WTC11 (cell line): ENCODE measurements around the gene GRIA2. TPM values are rescaled to one million over a fixed set of nuclear protein-coding genes. Genes with fewer than 3 reads are reported as not detected.
"Not testable (repeated sequence)": the region's sequence is repeated elsewhere in the genome, so short reads cannot be mapped to it uniquely, and the experiment has no call there.

ENCODE experiments used
- ATAC-seq: fragments of 200-7000 bp; cut with Tn5 transposase; 2 replicates; pipeline ENCODE4 v1.10.0; 2021; ENCODE audit warnings: mild to moderate bottlenecking, moderate library complexity
- CTCF ChIA-PET: fragments of 300-600 bp; sonication (Branson Sonifier 250); formaldehyde crosslinking; loops from one replicate; lab custom pipeline; 2021; ENCODE audit warnings: antibody characterized with exemption; lab: Charles Lee
- POLR2A ChIA-PET: fragments of 350-600 bp; sonication (Branson Sonifier 250); formaldehyde crosslinking; loops from one replicate; lab custom pipeline; 2021; ENCODE audit warnings: antibody characterized with exemption; lab: Charles Lee
- DNase-seq: peaks from one replicate; pipeline ENCODE4 v3.0.0; 2021; ENCODE audit warnings: low spot score
- H3K27ac Mint-ChIP-seq: 2 replicates; pipeline ENCODE4 v1.8.0; 2021; ENCODE audit warnings: mixed read lengths
- H3K27me3 Mint-ChIP-seq: 2 replicates; pipeline ENCODE4 v1.8.0; 2021; ENCODE audit warnings: low read depth, mild to moderate bottlenecking, moderate library complexity, mixed read lengths
- H3K36me3 Mint-ChIP-seq: 2 replicates; pipeline ENCODE4 v1.8.0; 2021; ENCODE audit warnings: mixed read lengths
- H3K4me1 Mint-ChIP-seq: 2 replicates; pipeline ENCODE4 v1.8.0; 2022; ENCODE audit warnings: mixed read lengths
- H3K4me3 Mint-ChIP-seq: 2 replicates; pipeline ENCODE4 v1.8.0; 2021; ENCODE audit warnings: mild to moderate bottlenecking, moderate library complexity, mixed read lengths
- H3K9me3 Mint-ChIP-seq: 2 replicates; pipeline ENCODE4 v1.8.0; 2021; ENCODE audit warnings: mixed read lengths
- AR ChIP-seq: fragments of 250-450 bp; sonication (Bioruptor Pico); IDR thresholded peaks from 2 replicates; pipeline ENCODE4 v1.9.0; 2021; ENCODE audit warnings: mild to moderate bottlenecking
- ATF1 ChIP-seq: sonication (generic); formaldehyde crosslinking; IDR thresholded peaks from 2 replicates; pipeline ENCODE4 v1.8.1; 2023; ENCODE audit warnings: mild to moderate bottlenecking, moderate library complexity, missing genetic modification reagents
- ATF2 ChIP-seq: sonication (generic); formaldehyde crosslinking; IDR thresholded peaks from 2 replicates; pipeline ENCODE4 v1.8.1; 2022; ENCODE audit warnings: low read depth, missing genetic modification reagents, borderline replicate concordance
- ATF3 ChIP-seq: sonication (generic); formaldehyde crosslinking; conservative IDR thresholded peaks from 2 replicates; pipeline ENCODE4 v1.8.1; 2022; ENCODE audit warnings: mild to moderate bottlenecking, missing genetic modification reagents
- CBFB ChIP-seq: sonication (generic); formaldehyde crosslinking; IDR thresholded peaks from 2 replicates; pipeline ENCODE4 v1.8.1; 2022; ENCODE audit warnings: mild to moderate bottlenecking, low read depth, missing genetic modification reagents
- CDX4 ChIP-seq: fragments of 250-450 bp; sonication (Bioruptor Pico); IDR thresholded peaks from 2 replicates; pipeline ENCODE4 v1.9.0; 2021; ENCODE audit warnings: moderate library complexity, mild to moderate bottlenecking, inconsistent platforms, borderline replicate concordance
- CREB1 ChIP-seq: sonication (generic); formaldehyde crosslinking; IDR thresholded peaks from 2 replicates; pipeline ENCODE4 v1.8.0; 2023; ENCODE audit warnings: mild to moderate bottlenecking, missing genetic modification reagents
- CREM ChIP-seq: sonication (generic); formaldehyde crosslinking; IDR thresholded peaks from 2 replicates; pipeline ENCODE4 v1.8.1; 2022; ENCODE audit warnings: mild to moderate bottlenecking, missing genetic modification reagents, moderate library complexity
- GTF2I ChIP-seq: fragments of 250-450 bp; sonication (Bioruptor Pico); conservative IDR thresholded peaks from 2 replicates; pipeline ENCODE4 v1.4.0; 2021; ENCODE audit warnings: mild to moderate bottlenecking
- HMGA2 ChIP-seq: fragments of 250-450 bp; sonication (Bioruptor Pico); IDR thresholded peaks from 2 replicates; pipeline ENCODE4 v1.4.0; 2021; ENCODE audit warnings: mild to moderate bottlenecking, moderate library complexity
- JAZF1 ChIP-seq: fragments of 250-450 bp; sonication (Bioruptor Pico); IDR thresholded peaks from 2 replicates; pipeline ENCODE4 v1.9.0; 2021; ENCODE audit warnings: moderate library complexity, mild to moderate bottlenecking, inconsistent platforms
- NFATC4 ChIP-seq: fragments of 250-450 bp; sonication (Bioruptor Pico); IDR thresholded peaks from 2 replicates; pipeline ENCODE4 v1.9.0; 2021; ENCODE audit warnings: mild to moderate bottlenecking
- NR2C2 ChIP-seq: sonication (generic); formaldehyde crosslinking; IDR thresholded peaks from 2 replicates; pipeline ENCODE4 v1.8.0; 2022; ENCODE audit warnings: mild to moderate bottlenecking, missing genetic modification reagents
- RELA ChIP-seq: sonication (generic); formaldehyde crosslinking; IDR thresholded peaks from 2 replicates; pipeline ENCODE4 v1.8.1; 2022; ENCODE audit warnings: missing genetic modification reagents, mild to moderate bottlenecking, borderline replicate concordance
- TP53 ChIP-seq: sonication (generic); formaldehyde crosslinking; IDR thresholded peaks from 2 replicates; pipeline ENCODE4 v1.8.1; 2023; ENCODE audit warnings: mild to moderate bottlenecking, missing genetic modification reagents
- USF1 ChIP-seq: sonication (generic); formaldehyde crosslinking; IDR thresholded peaks from 2 replicates; pipeline ENCODE4 v1.8.0; 2022; ENCODE audit warnings: mild to moderate bottlenecking, missing genetic modification reagents
- ZBTB43 ChIP-seq: sonication (generic); formaldehyde crosslinking; IDR thresholded peaks from 2 replicates; pipeline ENCODE4 v1.8.1; 2023; ENCODE audit warnings: mild to moderate bottlenecking, missing genetic modification reagents
- ZNF138 ChIP-seq: sonication (generic); formaldehyde crosslinking; conservative IDR thresholded peaks from 2 replicates; pipeline ENCODE4 v1.8.1; 2022; ENCODE audit warnings: mild to moderate bottlenecking, moderate library complexity, missing genetic modification reagents
- ZNF232 ChIP-seq: sonication (generic); formaldehyde crosslinking; IDR thresholded peaks from 2 replicates; pipeline ENCODE4 v1.8.0; 2022; ENCODE audit warnings: mild to moderate bottlenecking, missing genetic modification reagents
- ZNF532 ChIP-seq: fragments of 250-450 bp; sonication (Bioruptor Pico); IDR thresholded peaks from 2 replicates; pipeline ENCODE4 v1.9.0; 2021; ENCODE audit warnings: mild to moderate bottlenecking, borderline replicate concordance
- total RNA-seq: library from RNA; stranded (reverse); gene quantifications from 3 replicates; pipeline ENCODE4 v1.2.3, GENCODE V29; 2021

Gene GRIA2
- total RNA-seq, 1 experiment from 2014 or later = not detected

- Mint-ChIP-seq H3K27ac (no peak overlapping the region), H3K27me3 (peaks cover 44% of the 10 kb centered on the region), H3K4me1 (peaks cover 7% of the 10 kb centered on the region), H3K9me3 (peaks cover 6% of the 10 kb centered on the region), H3K36me3 (no peaks in the 10 kb centered on the region), H3K4me3 (no peak overlapping the region)
- no peak for ATAC-seq
- DNase-seq = no peak
- ChIA-PET CTCF (no interaction called here), POLR2A (no interaction called here)
- TF ChIP-seq HMGA2 (CRISPR knock-in tag) (no peak), ATF3 (no peak), ATF1 (CRISPR knock-in tag) (no peak), ATF2 (CRISPR knock-in tag) (no peak), CDX4 (CRISPR knock-in tag) (no peak), ZNF138 (CRISPR knock-in tag) (no peak), GTF2I (CRISPR knock-in tag) (no peak), ZNF232 (no peak), JAZF1 (CRISPR knock-in tag) (no peak)
Observed at GRCh38 chr4:157245351-157245750, 24.8 kb downstream of the GRIA2 start.

- TF ChIP-seq CREM (CRISPR knock-in tag) (no peak), ZNF532 (CRISPR knock-in tag) (no peak), USF1 (CRISPR knock-in tag) (no peak), CBFB (CRISPR knock-in tag) (no peak), AR (CRISPR knock-in tag) (no peak), RELA (CRISPR knock-in tag) (no peak), NR2C2 (no peak), ZBTB43 (CRISPR knock-in tag) (no peak), NFATC4 (no peak), TP53 (no peak), CREB1 (CRISPR knock-in tag) (no peak)
- TF ChIP-seq, all 79 proteins: peak for 0
- ChIA-PET POLR2A (no interaction called here), CTCF (no interaction called here)
Observed at GRCh38 chr4:157246964-157247363, 26.4 kb downstream of the GRIA2 start.

GRCh38 chr4:157258165-157258564, 37.6 kb downstream of the GRIA2 start:
- Mint-ChIP-seq H3K9me3 (peaks cover 46% of the 10 kb centered on the region), H3K36me3 (peaks cover 30% of the 10 kb centered on the region)
- H3K4me3 Mint-ChIP-seq, POLR2A ChIA-PET, H3K27ac Mint-ChIP-seq, H3K27me3 Mint-ChIP-seq, CTCF ChIA-PET, ATAC-seq, H3K4me1 Mint-ChIP-seq: not testable (repeated sequence)
- DNase-seq = peak; percentile 30

More at GRCh38 chr4:157246964-157247363, 26.4 kb downstream of the GRIA2 start:
- H3K4me3 Mint-ChIP-seq = no peak overlapping the region
- H3K4me1 Mint-ChIP-seq = peaks cover 7% of the 10 kb centered on the region
- ATAC-seq (no peak), DNase-seq (no peak)
- no peaks in the 10 kb centered on the region for H3K9me3 Mint-ChIP-seq
- H3K27me3 Mint-ChIP-seq = peaks cover 32% of the 10 kb centered on the region
- no peaks in the 10 kb centered on the region for H3K36me3 Mint-ChIP-seq
- no peak overlapping the region for H3K27ac Mint-ChIP-seq
